ENCODE data around the gene MAG. TPM values are rescaled to one million over a fixed set of nuclear protein-coding genes. Genes with fewer than 3 reads are reported as not detected.
A peak's percentile ranks its signal among the peaks of the same experiment; 100 is the strongest.
"Not testable (repeated sequence)": the region's sequence is repeated elsewhere in the genome, so short reads cannot be mapped to it uniquely, and the experiment has no call there.

The MAG gene
- total RNA-seq, 2 experiments from 2014 or later: 0.26 TPM; not detected in 1

DNA sequence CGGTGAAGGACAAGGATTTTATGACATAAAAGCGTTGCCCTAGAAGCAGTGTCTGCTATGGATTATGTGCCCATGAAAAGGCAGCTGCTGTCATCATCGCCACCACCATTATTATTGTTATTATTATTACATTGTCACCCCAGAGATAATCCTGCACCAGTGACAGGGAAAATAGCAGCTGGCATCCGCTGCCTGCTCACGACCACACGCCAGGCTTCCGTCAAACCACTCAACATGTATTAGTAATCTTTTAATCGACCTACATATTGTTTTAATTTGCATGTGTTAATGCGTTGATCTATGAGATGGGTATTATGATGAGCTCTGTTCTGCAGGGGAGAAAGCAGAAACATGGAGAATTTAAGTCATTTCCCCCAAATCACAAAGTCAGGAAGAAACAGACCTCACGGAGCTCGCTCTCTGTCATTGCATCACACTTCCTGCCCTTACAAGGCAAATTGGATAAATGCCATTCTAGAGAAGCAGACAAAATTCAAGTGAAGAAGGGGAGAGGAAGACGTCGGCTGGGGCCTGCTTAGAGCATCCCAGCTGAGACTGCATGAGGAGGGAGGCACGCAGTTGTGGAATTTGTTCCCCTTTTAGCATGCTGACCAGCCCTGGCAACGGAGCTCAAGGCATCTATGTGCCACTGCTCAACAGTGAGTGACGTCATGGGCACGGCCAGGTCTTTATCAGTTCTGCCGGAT is 66.1 kb downstream of the MAG start, which contains the start of gene FFAR3:
TSS of gene FFAR3 (plus strand) at position 594 of the 707 bp plus-strand sequence. CDS start 431 bp downstream, outside the sequence.
- H3K27ac Mint-ChIP-seq: no peak within 1 kb of the TSS
- ATAC-seq: no peak

DNA sequence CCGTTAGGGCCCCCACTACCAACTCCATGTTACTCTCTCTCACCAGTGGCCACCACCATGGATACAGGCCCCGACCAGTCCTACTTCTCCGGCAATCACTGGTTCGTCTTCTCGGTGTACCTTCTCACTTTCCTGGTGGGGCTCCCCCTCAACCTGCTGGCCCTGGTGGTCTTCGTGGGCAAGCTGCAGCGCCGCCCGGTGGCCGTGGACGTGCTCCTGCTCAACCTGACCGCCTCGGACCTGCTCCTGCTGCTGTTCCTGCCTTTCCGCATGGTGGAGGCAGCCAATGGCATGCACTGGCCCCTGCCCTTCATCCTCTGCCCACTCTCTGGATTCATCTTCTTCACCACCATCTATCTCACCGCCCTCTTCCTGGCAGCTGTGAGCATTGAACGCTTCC is 66.9 kb downstream of the MAG start:
- ATAC-seq; H3K36me3 Mint-ChIP-seq; H3K4me3 Mint-ChIP-seq; DNase-seq; H3K9me3 Mint-ChIP-seq (ENCODE audit: low read depth); H3K27ac Mint-ChIP-seq: not testable (repeated sequence)
- CTCF ChIA-PET: interaction anchor here (1.2 to 2.9 kb wide), 2 partner anchors 108 to 152 kb away, joined by 3 to 15 read pairs; no protein-coding TSS in a partner anchor
- Mint-ChIP-seq H3K27me3 (peaks cover 32% of the 10 kb centered on the region), H3K4me1 (peaks cover 18% of the 10 kb centered on the region)

More for the DNA sequence above, 66.1 kb downstream of the MAG start, which contains the start of gene FFAR3:
- no peaks in the 10 kb centered on the region for H3K9me3 Mint-ChIP-seq (ENCODE audit: low read depth)
- no peak within 1 kb of the TSS for H3K4me3 Mint-ChIP-seq
- CTCF ChIA-PET: interaction anchor here (0.7 to 2.9 kb wide), 4 partner anchors 109 to 153 kb away, joined by 3 to 15 read pairs (median 7); no protein-coding TSS in a partner anchor
- H3K36me3 Mint-ChIP-seq: no peaks in the 10 kb centered on the region
- peak; percentile 22 for DNase-seq
- H3K27me3 Mint-ChIP-seq: peaks cover 35% of the 10 kb centered on the region
- peaks cover 19% of the 10 kb centered on the region for H3K4me1 Mint-ChIP-seq

DNA sequence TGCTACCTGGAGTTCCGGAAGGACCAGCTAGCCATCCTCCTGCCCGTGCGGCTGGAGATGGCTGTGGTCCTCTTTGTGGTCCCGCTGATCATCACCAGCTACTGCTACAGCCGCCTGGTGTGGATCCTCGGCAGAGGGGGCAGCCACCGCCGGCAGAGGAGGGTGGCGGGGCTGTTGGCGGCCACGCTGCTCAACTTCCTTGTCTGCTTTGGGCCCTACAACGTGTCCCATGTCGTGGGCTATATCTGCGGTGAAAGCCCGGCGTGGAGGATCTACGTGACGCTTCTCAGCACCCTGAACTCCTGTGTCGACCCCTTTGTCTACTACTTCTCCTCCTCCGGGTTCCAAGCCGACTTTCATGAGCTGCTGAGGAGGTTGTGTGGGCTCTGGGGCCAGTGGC is 67.4 kb downstream of the MAG start:
- H3K36me3 Mint-ChIP-seq; H3K9me3 Mint-ChIP-seq (ENCODE audit: low read depth); ATAC-seq; CTCF ChIA-PET; H3K27ac Mint-ChIP-seq; H3K4me3 Mint-ChIP-seq: not testable (repeated sequence)
- DNase-seq: peak; percentile 28
- Mint-ChIP-seq H3K27me3 (peaks cover 32% of the 10 kb centered on the region), H3K4me1 (peaks cover 18% of the 10 kb centered on the region)

DNA sequence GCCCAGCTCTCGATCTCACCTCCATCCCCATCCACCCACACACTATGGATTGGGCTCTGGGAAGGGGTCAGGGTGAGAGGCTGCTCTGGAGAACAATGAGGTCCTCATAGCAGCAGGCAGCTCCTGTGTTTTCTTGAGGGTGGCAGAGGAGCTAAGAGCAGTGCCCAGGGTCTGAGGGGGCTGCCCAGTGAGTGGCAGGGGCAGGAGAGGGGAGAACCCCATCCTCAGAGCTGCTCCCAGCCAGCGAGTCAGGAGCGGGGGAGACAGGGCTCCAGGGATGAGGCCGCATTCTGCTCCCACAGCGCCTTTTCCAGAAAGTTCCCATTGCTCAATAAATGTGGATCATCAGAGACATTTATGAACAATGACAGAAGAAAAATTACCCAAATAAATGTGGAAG is 68.1 kb downstream of the MAG start:
- CTCF ChIA-PET; H3K9me3 Mint-ChIP-seq (ENCODE audit: low read depth); H3K4me3 Mint-ChIP-seq; H3K36me3 Mint-ChIP-seq; ATAC-seq; H3K27ac Mint-ChIP-seq: not testable (repeated sequence)
- Mint-ChIP-seq H3K27me3 (peaks cover 32% of the 10 kb centered on the region), H3K4me1 (peaks cover 14% of the 10 kb centered on the region)
- DNase-seq: peak; percentile 14

DNA sequence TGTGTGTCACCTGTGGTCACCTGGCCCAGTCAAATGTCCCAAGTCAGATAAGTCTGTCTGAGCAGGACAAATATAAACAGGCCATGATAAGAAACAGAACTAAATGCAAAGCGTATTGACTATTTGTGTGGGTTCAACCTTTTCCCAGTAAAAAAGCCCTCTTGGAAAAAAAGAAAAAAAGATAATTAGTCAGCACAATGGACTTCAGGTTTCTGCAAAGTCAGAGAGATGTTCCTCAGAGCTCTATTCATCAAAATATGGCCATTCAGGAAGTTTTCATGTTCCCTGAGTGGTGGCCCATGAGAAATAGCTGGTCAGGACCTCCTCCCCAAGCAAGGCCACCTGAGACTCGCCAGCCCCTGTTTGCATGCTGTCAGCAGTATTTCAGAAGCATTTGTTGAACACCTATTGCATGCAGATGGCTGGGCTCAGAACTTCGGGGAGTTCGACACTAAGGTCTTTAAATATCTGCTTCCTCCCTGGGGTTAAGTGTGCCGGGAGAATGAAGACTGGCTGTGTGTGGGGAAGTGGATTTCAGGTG is 69.0 kb downstream of the MAG start:
- DNase-seq: peak; percentile 23
- Mint-ChIP-seq H3K27ac (no peak overlapping the region), H3K36me3 (no peaks in the 10 kb centered on the region), H3K9me3 (ENCODE audit: low read depth) (no peaks in the 10 kb centered on the region), H3K27me3 (peaks cover 31% of the 10 kb centered on the region), H3K4me1 (peaks cover 9% of the 10 kb centered on the region), H3K4me3 (no peak overlapping the region)
- CTCF ChIA-PET: interaction anchor here (1.1 to 1.9 kb wide), 3 partner anchors 8 to 134 kb away, joined by 3 to 4 read pairs (median 3); no protein-coding TSS in a partner anchor
- ATAC-seq: no peak

DNA sequence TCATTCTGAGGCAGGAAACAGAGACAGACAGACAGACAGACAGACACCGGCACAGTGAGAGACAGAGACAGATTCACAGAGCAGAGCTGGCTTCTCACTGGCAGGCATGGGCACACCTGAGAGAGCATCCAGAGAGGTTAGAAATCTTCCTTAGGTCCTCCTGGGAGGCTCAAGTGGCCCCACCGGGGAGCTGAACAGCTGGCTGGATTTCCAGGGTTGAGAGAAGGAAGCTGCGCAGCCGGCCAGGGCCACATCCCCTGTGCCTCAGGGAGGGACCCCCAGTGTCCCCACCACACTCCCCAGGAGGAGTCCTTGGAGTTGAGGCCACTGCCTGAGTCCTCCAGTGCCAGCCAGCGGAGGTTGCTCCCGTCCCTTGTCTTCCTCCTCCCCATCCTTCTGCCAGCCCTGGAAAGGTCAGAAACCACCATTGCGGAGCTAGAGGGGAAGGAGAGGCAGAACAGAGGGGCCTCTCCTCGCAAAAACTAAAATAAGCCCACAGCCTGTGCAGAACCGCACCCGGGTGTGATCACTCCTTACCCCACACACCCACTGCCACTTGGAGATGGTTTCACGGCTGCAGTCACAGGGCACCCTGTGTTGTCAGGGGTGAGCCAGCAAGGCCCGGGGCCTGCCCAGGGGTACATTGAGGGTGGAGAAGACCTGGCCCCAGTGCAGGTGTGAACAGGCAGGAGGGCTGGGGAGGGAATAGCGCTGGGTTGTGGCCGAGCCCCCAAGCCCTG is 70.5 kb downstream of the MAG start:
- Mint-ChIP-seq H3K9me3 (ENCODE audit: low read depth) (no peaks in the 10 kb centered on the region), H3K27ac (no peak overlapping the region), H3K4me3 (no peak overlapping the region), H3K4me1 (peaks cover 5% of the 10 kb centered on the region), H3K36me3 (no peaks in the 10 kb centered on the region), H3K27me3 (peaks cover 33% of the 10 kb centered on the region)
- CTCF ChIA-PET: interaction anchor here (1.9 kb wide), 1 partner anchor 133 kb away, joined by 4 read pairs; no protein-coding TSS in a partner anchor
- DNase-seq: peak; percentile 29
- no peak for ATAC-seq

DNA sequence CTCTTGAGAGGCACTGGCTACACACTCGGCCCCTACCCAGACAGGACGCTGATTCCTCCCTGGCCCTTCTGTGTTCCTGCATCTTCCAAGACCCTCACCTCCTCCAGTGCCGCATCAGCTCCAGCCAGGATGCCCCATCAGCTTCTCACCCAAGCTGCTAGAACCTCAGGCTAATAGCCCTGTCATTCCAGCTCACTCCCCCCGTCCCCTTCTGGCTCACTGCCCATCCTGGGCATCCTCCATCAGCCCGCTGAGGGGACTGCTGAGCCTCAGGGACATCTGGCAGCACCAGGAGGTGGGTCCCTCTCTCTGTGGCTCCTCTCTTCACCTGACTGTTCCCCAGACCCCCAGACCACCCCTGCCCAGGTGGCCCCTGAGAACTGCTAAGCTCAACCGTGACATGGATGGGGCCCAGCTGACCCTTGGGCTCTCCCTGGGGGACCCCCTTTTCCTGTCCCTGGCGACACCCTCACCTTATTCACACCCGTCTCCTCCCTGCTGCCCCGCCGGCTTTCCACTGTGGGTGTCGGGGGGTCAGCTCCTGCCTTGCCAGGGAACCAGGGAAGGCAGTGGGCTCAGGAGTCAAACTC is 71.1 kb downstream of the MAG start:
- Mint-ChIP-seq H3K27me3 (peaks cover 37% of the 10 kb centered on the region), H3K27ac (no peak overlapping the region), H3K4me3 (no peak overlapping the region), H3K4me1 (peaks cover 3% of the 10 kb centered on the region), H3K36me3 (no peaks in the 10 kb centered on the region), H3K9me3 (ENCODE audit: low read depth) (no peaks in the 10 kb centered on the region)
- ATAC-seq (no peak), DNase-seq (peak; percentile 36)
- CTCF ChIA-PET: no interaction called here

Small RNAs within 50 kb of the gene (microRNA-seq; reads per million reads assigned to microRNA genes)
- not detected for gene MIR5196

Other genes starting within 250 kb of the MAG start
- not detected for gene FXYD3, start 176.3 kb upstream of the MAG start, total RNA-seq
- not detected for gene LGI4, start 157.1 kb upstream of the MAG start, total RNA-seq
- gene FXYD1, start 153.3 kb upstream of the MAG start, total RNA-seq: under 1 TPM in 1 of 2 experiments, not detected in 1; 0.61 TPM
- 1 to 10 TPM; 1.1 to 1.9 TPM for gene FXYD7, start 148.9 kb upstream of the MAG start, total RNA-seq
- gene FXYD5, start 137.4 kb upstream of the MAG start, total RNA-seq: 100 to 1,000 TPM; 262 to 354 TPM
- gene FAM187B, start 63.4 kb upstream of the MAG start, total RNA-seq: not detected
- 10 to 100 TPM in 1 of 2 experiments, 1 to 10 TPM in 1; 7.2 to 10.0 TPM for gene LSR, start 43.2 kb upstream of the MAG start, total RNA-seq
- 100 to 1,000 TPM; 138 to 154 TPM for gene USF2, start 23.2 kb upstream of the MAG start, total RNA-seq
- gene HAMP, start 9.6 kb upstream of the MAG start, total RNA-seq: under 1 TPM; 0.55 to 0.77 TPM
- gene CD22, start 37.0 kb downstream of the MAG start, total RNA-seq: under 1 TPM in 1 of 2 experiments, not detected in 1; 0.41 TPM
- gene FFAR1, start 55.7 kb downstream of the MAG start, total RNA-seq: not detected
- not detected for gene FFAR3, start 66.3 kb downstream of the MAG start, total RNA-seq
- gene GPR42, start 78.9 kb downstream of the MAG start, total RNA-seq: under 1 TPM in 1 of 2 experiments, not detected in 1; 0.12 TPM
- not detected for gene FFAR2, start 156.1 kb downstream of the MAG start, total RNA-seq
- not detected for gene KRTDAP, start 198.3 kb downstream of the MAG start, total RNA-seq
- gene DMKN, start 221.5 kb downstream of the MAG start, total RNA-seq: not detected
- gene SBSN, start 236.2 kb downstream of the MAG start, total RNA-seq: not detected
- not detected for gene GAPDHS, start 241.3 kb downstream of the MAG start, total RNA-seq